OCI-LY7 (cell line): ENCODE results near the gene MUC5B.

Source experiments
- EZH2phosphoT487 ChIP-seq: fragments of 200-600 bp; sonication (generic); IDR thresholded peaks from 2 replicates; pipeline ENCODE4 v1.6.1; 2018; ENCODE audit warnings: low read depth, borderline replicate concordance, mild to moderate bottlenecking, mixed run types, antibody characterized with exemption, low read length, moderate library complexity, mixed read lengths
- TF ChIP-seq, protein P1 (sequence below): fragments of 200-600 bp; sonication (generic); conservative IDR thresholded peaks from 2 replicates; pipeline ENCODE4 v1.5.1; 2014; ENCODE audit warnings: mild to moderate bottlenecking, antibody characterized with exemption, low read length, moderate library complexity, mixed read lengths

DNA sequence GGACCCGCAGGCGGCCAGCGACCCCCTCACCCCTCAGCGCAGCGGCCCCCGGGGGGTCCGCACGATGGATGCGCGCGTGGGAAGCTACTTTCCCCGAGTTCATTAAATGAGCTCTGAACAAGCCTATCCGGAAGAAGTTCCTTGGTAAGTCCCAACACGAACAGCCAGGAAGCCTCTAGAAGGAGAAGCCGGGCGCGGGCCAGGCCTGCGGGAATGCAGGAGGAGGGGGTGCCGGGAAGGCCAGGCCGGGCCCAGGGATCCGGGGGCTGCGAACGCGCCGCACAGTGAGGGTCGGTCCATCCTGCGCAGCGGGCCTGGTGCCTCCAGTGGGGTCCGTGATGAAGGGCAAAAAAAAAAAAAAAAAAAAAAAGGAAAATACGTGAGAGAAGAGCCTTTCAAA lies 49.7 kb downstream of the MUC5B start:
- TF ChIP-seq, protein P1, sequence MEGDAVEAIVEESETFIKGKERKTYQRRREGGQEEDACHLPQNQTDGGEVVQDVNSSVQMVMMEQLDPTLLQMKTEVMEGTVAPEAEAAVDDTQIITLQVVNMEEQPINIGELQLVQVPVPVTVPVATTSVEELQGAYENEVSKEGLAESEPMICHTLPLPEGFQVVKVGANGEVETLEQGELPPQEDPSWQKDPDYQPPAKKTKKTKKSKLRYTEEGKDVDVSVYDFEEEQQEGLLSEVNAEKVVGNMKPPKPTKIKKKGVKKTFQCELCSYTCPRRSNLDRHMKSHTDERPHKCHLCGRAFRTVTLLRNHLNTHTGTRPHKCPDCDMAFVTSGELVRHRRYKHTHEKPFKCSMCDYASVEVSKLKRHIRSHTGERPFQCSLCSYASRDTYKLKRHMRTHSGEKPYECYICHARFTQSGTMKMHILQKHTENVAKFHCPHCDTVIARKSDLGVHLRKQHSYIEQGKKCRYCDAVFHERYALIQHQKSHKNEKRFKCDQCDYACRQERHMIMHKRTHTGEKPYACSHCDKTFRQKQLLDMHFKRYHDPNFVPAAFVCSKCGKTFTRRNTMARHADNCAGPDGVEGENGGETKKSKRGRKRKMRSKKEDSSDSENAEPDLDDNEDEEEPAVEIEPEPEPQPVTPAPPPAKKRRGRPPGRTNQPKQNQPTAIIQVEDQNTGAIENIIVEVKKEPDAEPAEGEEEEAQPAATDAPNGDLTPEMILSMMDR = no peak
- no peak for TF ChIP-seq EZH2phosphoT487
